ENCODE data around the gene PTPRG. TPM values are rescaled to one million over a fixed set of nuclear protein-coding genes. Genes with fewer than 3 reads are reported as not detected.

The PTPRG gene
- total and polyA plus RNA-seq, 2 experiments from 2014 or later: 24.4 to 131 TPM

DNA sequence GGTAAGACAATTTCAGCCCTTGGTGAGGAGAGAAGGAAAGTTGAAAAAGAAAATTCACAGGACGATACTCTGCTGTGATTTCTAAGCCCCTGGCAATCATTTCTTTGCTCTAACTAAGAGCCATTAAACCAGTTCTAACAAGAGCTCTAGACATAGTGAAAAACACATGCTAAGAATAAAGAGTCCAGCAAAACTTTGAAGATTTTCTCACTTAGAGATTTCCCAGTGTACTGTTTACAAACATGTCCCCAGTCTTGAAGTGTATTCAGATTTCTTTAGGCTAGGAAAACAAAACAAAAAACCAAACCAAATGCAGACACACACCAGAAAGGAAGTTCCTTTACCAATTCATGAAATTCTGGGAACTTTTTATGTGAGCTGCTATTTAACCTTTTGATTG is 325.8 kb downstream of the PTPRG start (continued):
- TF ChIP-seq, protein P1, sequence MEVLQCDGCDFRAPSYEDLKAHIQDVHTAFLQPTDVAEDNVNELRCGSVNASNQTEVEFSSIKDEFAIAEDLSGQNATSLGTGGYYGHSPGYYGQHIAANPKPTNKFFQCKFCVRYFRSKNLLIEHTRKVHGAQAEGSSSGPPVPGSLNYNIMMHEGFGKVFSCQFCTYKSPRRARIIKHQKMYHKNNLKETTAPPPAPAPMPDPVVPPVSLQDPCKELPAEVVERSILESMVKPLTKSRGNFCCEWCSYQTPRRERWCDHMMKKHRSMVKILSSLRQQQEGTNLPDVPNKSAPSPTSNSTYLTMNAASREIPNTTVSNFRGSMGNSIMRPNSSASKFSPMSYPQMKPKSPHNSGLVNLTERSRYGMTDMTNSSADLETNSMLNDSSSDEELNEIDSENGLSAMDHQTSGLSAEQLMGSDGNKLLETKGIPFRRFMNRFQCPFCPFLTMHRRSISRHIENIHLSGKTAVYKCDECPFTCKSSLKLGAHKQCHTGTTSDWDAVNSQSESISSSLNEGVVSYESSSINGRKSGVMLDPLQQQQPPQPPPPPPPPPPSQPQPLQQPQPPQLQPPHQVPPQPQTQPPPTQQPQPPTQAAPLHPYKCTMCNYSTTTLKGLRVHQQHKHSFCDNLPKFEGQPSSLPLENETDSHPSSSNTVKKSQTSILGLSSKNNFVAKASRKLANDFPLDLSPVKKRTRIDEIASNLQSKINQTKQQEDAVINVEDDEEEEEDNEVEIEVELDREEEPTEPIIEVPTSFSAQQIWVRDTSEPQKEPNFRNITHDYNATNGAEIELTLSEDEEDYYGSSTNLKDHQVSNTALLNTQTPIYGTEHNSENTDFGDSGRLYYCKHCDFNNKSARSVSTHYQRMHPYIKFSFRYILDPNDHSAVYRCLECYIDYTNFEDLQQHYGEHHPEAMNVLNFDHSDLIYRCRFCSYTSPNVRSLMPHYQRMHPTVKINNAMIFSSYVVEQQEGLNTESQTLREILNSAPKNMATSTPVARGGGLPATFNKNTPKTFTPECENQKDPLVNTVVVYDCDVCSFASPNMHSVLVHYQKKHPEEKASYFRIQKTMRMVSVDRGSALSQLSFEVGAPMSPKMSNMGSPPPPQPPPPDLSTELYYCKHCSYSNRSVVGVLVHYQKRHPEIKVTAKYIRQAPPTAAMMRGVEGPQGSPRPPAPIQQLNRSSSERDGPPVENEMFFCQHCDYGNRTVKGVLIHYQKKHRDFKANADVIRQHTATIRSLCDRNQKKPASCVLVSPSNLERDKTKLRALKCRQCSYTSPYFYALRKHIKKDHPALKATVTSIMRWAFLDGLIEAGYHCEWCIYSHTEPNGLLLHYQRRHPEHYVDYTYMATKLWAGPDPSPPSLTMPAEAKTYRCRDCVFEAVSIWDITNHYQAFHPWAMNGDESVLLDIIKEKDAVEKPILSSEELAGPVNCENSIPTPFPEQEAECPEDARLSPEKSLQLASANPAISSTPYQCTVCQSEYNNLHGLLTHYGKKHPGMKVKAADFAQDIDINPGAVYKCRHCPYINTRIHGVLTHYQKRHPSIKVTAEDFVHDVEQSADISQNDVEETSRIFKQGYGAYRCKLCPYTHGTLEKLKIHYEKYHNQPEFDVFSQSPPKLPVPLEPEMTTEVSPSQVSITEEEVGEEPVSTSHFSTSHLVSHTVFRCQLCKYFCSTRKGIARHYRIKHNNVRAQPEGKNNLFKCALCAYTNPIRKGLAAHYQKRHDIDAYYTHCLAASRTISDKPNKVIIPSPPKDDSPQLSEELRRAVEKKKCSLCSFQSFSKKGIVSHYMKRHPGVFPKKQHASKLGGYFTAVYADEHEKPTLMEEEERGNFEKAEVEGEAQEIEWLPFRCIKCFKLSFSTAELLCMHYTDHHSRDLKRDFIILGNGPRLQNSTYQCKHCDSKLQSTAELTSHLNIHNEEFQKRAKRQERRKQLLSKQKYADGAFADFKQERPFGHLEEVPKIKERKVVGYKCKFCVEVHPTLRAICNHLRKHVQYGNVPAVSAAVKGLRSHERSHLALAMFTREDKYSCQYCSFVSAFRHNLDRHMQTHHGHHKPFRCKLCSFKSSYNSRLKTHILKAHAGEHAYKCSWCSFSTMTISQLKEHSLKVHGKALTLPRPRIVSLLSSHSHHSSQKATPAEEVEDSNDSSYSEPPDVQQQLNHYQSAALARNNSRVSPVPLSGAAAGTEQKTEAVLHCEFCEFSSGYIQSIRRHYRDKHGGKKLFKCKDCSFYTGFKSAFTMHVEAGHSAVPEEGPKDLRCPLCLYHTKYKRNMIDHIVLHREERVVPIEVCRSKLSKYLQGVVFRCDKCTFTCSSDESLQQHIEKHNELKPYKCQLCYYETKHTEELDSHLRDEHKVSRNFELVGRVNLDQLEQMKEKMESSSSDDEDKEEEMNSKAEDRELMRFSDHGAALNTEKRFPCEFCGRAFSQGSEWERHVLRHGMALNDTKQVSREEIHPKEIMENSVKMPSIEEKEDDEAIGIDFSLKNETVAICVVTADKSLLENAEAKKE (CRISPR knock-in tag; IDR thresholded peaks at IDR 0.05): no peak
- no peak for TF ChIP-seq ZNF331 (CRISPR knock-in tag; IDR thresholded peaks at IDR 0.05; ENCODE audit: low read depth)
- TF ChIP-seq, protein P2, sequence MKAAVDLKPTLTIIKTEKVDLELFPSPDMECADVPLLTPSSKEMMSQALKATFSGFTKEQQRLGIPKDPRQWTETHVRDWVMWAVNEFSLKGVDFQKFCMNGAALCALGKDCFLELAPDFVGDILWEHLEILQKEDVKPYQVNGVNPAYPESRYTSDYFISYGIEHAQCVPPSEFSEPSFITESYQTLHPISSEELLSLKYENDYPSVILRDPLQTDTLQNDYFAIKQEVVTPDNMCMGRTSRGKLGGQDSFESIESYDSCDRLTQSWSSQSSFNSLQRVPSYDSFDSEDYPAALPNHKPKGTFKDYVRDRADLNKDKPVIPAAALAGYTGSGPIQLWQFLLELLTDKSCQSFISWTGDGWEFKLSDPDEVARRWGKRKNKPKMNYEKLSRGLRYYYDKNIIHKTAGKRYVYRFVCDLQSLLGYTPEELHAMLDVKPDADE (IDR thresholded peaks at IDR 0.05): no peak
- TF ChIP-seq, protein P3, sequence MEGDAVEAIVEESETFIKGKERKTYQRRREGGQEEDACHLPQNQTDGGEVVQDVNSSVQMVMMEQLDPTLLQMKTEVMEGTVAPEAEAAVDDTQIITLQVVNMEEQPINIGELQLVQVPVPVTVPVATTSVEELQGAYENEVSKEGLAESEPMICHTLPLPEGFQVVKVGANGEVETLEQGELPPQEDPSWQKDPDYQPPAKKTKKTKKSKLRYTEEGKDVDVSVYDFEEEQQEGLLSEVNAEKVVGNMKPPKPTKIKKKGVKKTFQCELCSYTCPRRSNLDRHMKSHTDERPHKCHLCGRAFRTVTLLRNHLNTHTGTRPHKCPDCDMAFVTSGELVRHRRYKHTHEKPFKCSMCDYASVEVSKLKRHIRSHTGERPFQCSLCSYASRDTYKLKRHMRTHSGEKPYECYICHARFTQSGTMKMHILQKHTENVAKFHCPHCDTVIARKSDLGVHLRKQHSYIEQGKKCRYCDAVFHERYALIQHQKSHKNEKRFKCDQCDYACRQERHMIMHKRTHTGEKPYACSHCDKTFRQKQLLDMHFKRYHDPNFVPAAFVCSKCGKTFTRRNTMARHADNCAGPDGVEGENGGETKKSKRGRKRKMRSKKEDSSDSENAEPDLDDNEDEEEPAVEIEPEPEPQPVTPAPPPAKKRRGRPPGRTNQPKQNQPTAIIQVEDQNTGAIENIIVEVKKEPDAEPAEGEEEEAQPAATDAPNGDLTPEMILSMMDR (conservative IDR thresholded peaks at IDR 0.05; ENCODE audit: low read depth in 2 of 2): no peak
- TF ChIP-seq, protein P4, sequence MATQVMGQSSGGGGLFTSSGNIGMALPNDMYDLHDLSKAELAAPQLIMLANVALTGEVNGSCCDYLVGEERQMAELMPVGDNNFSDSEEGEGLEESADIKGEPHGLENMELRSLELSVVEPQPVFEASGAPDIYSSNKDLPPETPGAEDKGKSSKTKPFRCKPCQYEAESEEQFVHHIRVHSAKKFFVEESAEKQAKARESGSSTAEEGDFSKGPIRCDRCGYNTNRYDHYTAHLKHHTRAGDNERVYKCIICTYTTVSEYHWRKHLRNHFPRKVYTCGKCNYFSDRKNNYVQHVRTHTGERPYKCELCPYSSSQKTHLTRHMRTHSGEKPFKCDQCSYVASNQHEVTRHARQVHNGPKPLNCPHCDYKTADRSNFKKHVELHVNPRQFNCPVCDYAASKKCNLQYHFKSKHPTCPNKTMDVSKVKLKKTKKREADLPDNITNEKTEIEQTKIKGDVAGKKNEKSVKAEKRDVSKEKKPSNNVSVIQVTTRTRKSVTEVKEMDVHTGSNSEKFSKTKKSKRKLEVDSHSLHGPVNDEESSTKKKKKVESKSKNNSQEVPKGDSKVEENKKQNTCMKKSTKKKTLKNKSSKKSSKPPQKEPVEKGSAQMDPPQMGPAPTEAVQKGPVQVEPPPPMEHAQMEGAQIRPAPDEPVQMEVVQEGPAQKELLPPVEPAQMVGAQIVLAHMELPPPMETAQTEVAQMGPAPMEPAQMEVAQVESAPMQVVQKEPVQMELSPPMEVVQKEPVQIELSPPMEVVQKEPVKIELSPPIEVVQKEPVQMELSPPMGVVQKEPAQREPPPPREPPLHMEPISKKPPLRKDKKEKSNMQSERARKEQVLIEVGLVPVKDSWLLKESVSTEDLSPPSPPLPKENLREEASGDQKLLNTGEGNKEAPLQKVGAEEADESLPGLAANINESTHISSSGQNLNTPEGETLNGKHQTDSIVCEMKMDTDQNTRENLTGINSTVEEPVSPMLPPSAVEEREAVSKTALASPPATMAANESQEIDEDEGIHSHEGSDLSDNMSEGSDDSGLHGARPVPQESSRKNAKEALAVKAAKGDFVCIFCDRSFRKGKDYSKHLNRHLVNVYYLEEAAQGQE (IDR thresholded peaks at IDR 0.05; ENCODE audit: unreplicated experiment): no peak

All from GM23338 (cell line).